BJ (cell line): ENCODE measurements around the gene PTK7. TPM values are rescaled to one million over a fixed set of nuclear protein-coding genes. Genes with fewer than 3 reads are reported as not detected.

Source experiments
- CTCF ChIA-PET: fragments of 350-600 bp; formaldehyde crosslinking; extraction: SDS; loops from one replicate; lab custom pipeline; 2021; ENCODE audit warnings: antibody characterized with exemption, inconsistent platforms; lab: Yijun Ruan, JAX
- POLR2A ChIA-PET: fragments of 300-600 bp; sonication (Branson Sonifier 250); formaldehyde crosslinking; extraction: SDS; loops from one replicate; lab custom pipeline; 2021; ENCODE audit warnings: antibody characterized with exemption; lab: Charles Lee
- DNase-seq: peaks from one replicate; pipeline ENCODE4 v3.0.0-alpha.2; 2011; ENCODE audit warnings: low read depth
- H3K27me3 ChIP-seq: 2 replicates; pipeline ENCODE4 v1.6.0; 2011; ENCODE audit warnings: low read length; ENCODE audit not compliant: control insufficient read depth, insufficient read depth
- H3K36me3 ChIP-seq: 2 replicates; pipeline ENCODE4 v1.5.1; 2011; ENCODE audit warnings: low read length; ENCODE audit not compliant: control insufficient read depth, insufficient read depth
- H3K4me3 ChIP-seq: 2 replicates; pipeline ENCODE4 v1.5.1; 2011; ENCODE audit warnings: low read depth, mild to moderate bottlenecking, control low read depth, low read length
- CTCF ChIP-seq: IDR thresholded peaks from 2 replicates; pipeline ENCODE4 v1.5.1; 2011; ENCODE audit warnings: low read depth, mild to moderate bottlenecking, control low read depth, inconsistent platforms, low read length, moderate library complexity; ENCODE audit not compliant: insufficient read depth
- polyA plus RNA-seq: library from polyadenylated mRNA; depleted of rRNA; stranded (reverse); fragments of >200 nt; gene quantifications from 2 replicates; pipeline ENCODE4 v1.2.3, GENCODE V29; 2011; rRNA removed

The PTK7 gene
- polyA plus RNA-seq, 1 experiment, result 362 TPM

DNA sequence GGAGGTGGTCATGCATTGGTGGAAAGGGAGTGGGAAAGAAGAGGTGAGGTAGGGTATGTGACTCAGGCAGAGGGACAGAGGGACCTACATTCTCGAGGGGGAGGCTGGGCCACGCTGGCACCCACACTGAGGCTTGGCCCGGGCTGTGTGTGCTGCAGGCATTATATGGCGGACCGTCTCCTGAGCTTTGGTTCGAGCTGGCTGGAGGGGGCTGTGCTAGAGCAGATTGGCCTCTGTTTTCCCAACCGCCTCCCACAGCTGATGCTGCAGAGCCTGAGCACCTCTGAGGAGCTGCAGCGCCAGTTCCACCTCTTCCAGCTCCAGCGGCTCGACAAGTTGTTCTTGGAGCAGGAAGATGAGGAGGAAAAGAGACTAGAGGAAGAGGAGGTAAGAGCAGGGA is 129.7 kb downstream of the PTK7 start:
- ChIA-PET POLR2A (no interaction called here), CTCF (no interaction called here)
- no peaks in the 10 kb centered on the region for H3K27me3 ChIP-seq
- H3K36me3 ChIP-seq, result peaks cover 13% of the 10 kb centered on the region
- no peak for TF ChIP-seq CTCF
- no peak for DNase-seq
- no peak overlapping the region for H3K4me3 ChIP-seq

DNA sequence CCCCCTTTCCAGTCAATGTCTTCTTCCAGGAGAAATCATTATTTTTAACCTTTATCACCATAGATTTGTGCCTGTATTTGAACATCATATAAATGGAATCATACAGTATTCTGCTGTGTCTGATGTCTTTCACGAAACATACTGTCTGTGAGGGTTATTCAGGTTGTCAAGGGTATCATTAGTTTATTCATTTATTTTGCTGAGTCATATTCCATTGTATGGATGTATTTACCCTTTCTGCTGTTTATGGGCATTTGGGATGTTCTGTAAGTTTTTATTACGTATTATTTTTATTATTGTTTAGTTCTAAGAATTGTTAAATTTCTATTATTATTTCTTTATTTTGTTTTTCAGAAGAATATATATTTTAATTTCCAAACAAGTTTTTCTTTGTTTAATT is 131.2 kb downstream of the PTK7 start:
- no peaks in the 10 kb centered on the region for H3K27me3 ChIP-seq
- H3K4me3 ChIP-seq, result no peak overlapping the region
- CTCF ChIA-PET, result no interaction called here
- H3K36me3 ChIP-seq, result peaks cover 13% of the 10 kb centered on the region
- POLR2A ChIA-PET, result no interaction called here
- no peak for DNase-seq
- no peak for TF ChIP-seq CTCF

Other genes with a start within 250 kb of the PTK7 start
- 30.2 and 44.4 TPM in 2 replicates for gene RPL7L1, start 196.7 kb upstream of the PTK7 start, polyA plus RNA-seq
- gene PTCRA, start 160.3 kb upstream of the PTK7 start, polyA plus RNA-seq, result not detected in 2 replicates
- 45.7 and 50.6 TPM in 2 replicates for gene CNPY3, start 146.8 kb upstream of the PTK7 start, polyA plus RNA-seq
- 0.10 and 0.39 TPM in 2 replicates for gene GNMT, start 115.6 kb upstream of the PTK7 start, polyA plus RNA-seq
- gene PEX6, start 97.1 kb upstream of the PTK7 start, polyA plus RNA-seq, result 2.8 and 5.6 TPM in 2 replicates
- 52.7 and 61.8 TPM in 2 replicates for gene PPP2R5D, start 91.7 kb upstream of the PTK7 start, polyA plus RNA-seq
- gene MEA1, start 62.4 kb upstream of the PTK7 start, polyA plus RNA-seq, result 107 and 121 TPM in 2 replicates
- gene KLHDC3, start 62.1 kb upstream of the PTK7 start, polyA plus RNA-seq, result 56.0 and 102 TPM in 2 replicates
- gene RRP36, start 54.7 kb upstream of the PTK7 start, polyA plus RNA-seq, result 43.1 and 52.7 TPM in 2 replicates
- gene CUL7, start 22.5 kb upstream of the PTK7 start, polyA plus RNA-seq, result 31.8 and 50.7 TPM in 2 replicates
- gene MRPL2, start 16.9 kb upstream of the PTK7 start, polyA plus RNA-seq, result 20.5 and 22.8 TPM in 2 replicates
- gene KLC4, start 16.7 kb upstream of the PTK7 start, polyA plus RNA-seq, result 13.2 and 16.8 TPM in 2 replicates
- gene SRF, start 95.0 kb downstream of the PTK7 start, polyA plus RNA-seq, result 34.8 and 50.5 TPM in 2 replicates
- 9.7 and 12.4 TPM in 2 replicates for gene CUL9, start 105.9 kb downstream of the PTK7 start, polyA plus RNA-seq
- gene DNPH1, start 153.2 kb downstream of the PTK7 start, polyA plus RNA-seq, result 48.6 and 63.9 TPM in 2 replicates
- 0.01 TPM in 1 of 2 replicates, not detected in the other for gene TTBK1, start 167.2 kb downstream of the PTK7 start, polyA plus RNA-seq
- gene SLC22A7, start 221.9 kb downstream of the PTK7 start, polyA plus RNA-seq, result not detected in 2 replicates
- not detected in 2 replicates for gene CRIP3, start 232.5 kb downstream of the PTK7 start, polyA plus RNA-seq